ENCODE data around the gene NCOA3. TPM values are rescaled to one million over a fixed set of nuclear protein-coding genes. Genes with fewer than 3 reads are reported as not detected.

Gene NCOA3
- total RNA-seq, 1 experiment from 2014 or later, result 25.9 TPM

DNA sequence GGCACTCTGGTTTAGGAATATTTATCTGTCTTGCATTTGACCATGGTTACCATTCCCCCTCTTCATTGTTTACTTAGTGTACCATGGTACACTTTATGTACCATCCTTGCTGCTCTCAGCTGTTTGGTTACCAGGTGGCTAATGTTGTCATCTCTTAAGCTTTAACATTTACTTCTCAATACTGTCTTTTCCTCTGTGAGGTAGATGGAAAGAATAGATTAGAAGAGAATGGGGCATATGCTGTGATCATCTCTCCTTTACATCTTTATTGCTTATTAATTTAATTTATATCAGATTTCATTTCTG is 109.2 kb downstream of the NCOA3 start:
- BruUV-seq (replicated peaks), result no TSS peak
- no peaks in the 10 kb centered on the region for H3K36me3 ChIP-seq (ENCODE audit: control insufficient read depth in 1 of 2, insufficient read depth in 2 of 2, low read length in 2 of 2)
- ChIA-PET POLR2A (interaction anchor here (1.2 to 1.7 kb wide), 3 partner anchors 10 to 219 kb away, joined by 4 read pairs; partner anchors contain the start of gene NCOA3), CTCF (interaction anchor here (1.1 to 2.0 kb wide), 2 partner anchors 12 to 227 kb away, joined by 3 to 8 read pairs; no protein-coding TSS in a partner anchor), RAD21 (ENCODE audit: low non-redundant PET in 1 of 2, low total read pairs in 2 of 2, uncharacterized antibody in 2 of 2, unreplicated experiment in 2 of 2) (no interaction called here)
- H3K79me2 ChIP-seq (ENCODE audit: insufficient read depth, low read length), result peaks cover 8% of the 10 kb centered on the region
- no peak overlapping the region for H3K4me3 ChIP-seq (replicated peaks in 1 of 2; ENCODE audit: low read depth in 1 of 2, low read length in 2 of 2)
- ATAC-seq (no peak), DNase-seq (ENCODE audit: low read depth, low spot score) (no peak)
- H3K4me2 ChIP-seq (ENCODE audit: low read length), result peak overlapping the region; percentile 61
- H3K9me2 ChIP-seq (ENCODE audit: insufficient read depth), result no peaks in the 10 kb centered on the region
- intact Hi-C loops (cut with micrococcal nuclease), result no loop called here
- H3K9ac ChIP-seq (ENCODE audit: low read length), result peak overlapping the region; percentile 45
- H3K9me3 ChIP-seq (ENCODE audit: control insufficient read depth in 1 of 2, insufficient read depth in 1 of 2, low read depth in 1 of 2, low read length in 2 of 2), result no peaks in the 10 kb centered on the region
- H2AFZ ChIP-seq (ENCODE audit: low read depth, low read length, poor library complexity, severe bottlenecking), result no peak overlapping the region
- H3K4me1 ChIP-seq (ENCODE audit: control insufficient read depth in 1 of 2, insufficient read depth in 2 of 2, low read length in 2 of 2), result peaks cover 15 to 25% of the 10 kb centered on the region in 2 experiments
- TF ChIP-seq EZH2phosphoT487 (IDR thresholded peaks at IDR 0.05; ENCODE audit: borderline replicate concordance) (no peak), RAD21 (IDR thresholded peaks at IDR 0.05; ENCODE audit: low read depth) (no peak), SP1 (IDR thresholded peaks at IDR 0.05; ENCODE audit: low read depth) (no peak), ZFX (IDR thresholded peaks at IDR 0.05) (no peak), EGR1 (IDR thresholded peaks at IDR 0.05; ENCODE audit: low read depth) (no peak), FOSL1 (IDR thresholded peaks at IDR 0.05; ENCODE audit: low read depth) (no peak)
- TF ChIP-seq, protein P1, sequence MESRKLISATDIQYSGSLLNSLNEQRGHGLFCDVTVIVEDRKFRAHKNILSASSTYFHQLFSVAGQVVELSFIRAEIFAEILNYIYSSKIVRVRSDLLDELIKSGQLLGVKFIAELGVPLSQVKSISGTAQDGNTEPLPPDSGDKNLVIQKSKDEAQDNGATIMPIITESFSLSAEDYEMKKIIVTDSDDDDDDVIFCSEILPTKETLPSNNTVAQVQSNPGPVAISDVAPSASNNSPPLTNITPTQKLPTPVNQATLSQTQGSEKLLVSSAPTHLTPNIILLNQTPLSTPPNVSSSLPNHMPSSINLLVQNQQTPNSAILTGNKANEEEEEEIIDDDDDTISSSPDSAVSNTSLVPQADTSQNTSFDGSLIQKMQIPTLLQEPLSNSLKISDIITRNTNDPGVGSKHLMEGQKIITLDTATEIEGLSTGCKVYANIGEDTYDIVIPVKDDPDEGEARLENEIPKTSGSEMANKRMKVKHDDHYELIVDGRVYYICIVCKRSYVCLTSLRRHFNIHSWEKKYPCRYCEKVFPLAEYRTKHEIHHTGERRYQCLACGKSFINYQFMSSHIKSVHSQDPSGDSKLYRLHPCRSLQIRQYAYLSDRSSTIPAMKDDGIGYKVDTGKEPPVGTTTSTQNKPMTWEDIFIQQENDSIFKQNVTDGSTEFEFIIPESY (IDR thresholded peaks at IDR 0.05; ENCODE audit: extremely low read depth, insufficient replicate concordance, low read length), result no peak
- H4K20me1 ChIP-seq (ENCODE audit: insufficient read depth), result no peaks in the 10 kb centered on the region
- H3K27me3 ChIP-seq (ENCODE audit: insufficient read depth, low read length), result no peaks in the 10 kb centered on the region
- no peak overlapping the region for H3K27ac ChIP-seq (ENCODE audit: low read depth, low read length)

DNA sequence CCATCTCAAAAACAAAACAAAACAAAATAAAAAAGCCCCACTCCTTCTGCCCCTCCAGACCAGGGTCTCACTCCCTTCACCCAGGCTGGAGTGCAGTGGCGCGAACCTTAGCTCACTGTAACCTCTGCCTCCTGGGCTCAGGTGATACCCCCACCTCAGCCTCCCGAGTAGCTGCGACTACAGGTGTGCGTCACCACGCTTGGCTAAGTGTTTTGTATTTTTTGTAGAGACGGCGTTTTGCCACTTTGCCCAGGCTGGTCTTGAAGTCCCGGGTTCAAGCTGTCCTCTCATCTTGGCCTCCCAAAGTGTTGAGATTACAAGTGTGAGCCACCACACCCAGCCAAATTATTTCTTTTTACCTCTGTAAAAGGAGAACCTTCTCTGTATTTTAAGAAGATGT is 110.1 kb downstream of the NCOA3 start:
- Histone ChIP-seq H3K9me3 (ENCODE audit: control insufficient read depth in 1 of 2, insufficient read depth in 1 of 2, low read depth in 1 of 2, low read length in 2 of 2) (no peaks in the 10 kb centered on the region), H2AFZ (ENCODE audit: low read depth, low read length, poor library complexity, severe bottlenecking) (no peak overlapping the region), H3K9me2 (ENCODE audit: insufficient read depth) (no peaks in the 10 kb centered on the region), H3K27me3 (ENCODE audit: insufficient read depth, low read length) (no peaks in the 10 kb centered on the region), H3K4me1 (ENCODE audit: control insufficient read depth in 1 of 2, insufficient read depth in 2 of 2, low read length in 2 of 2) (peaks cover 15 to 31% of the 10 kb centered on the region in 2 experiments), H3K79me2 (ENCODE audit: insufficient read depth, low read length) (peaks cover 8% of the 10 kb centered on the region), H4K20me1 (ENCODE audit: insufficient read depth) (no peaks in the 10 kb centered on the region), H3K9ac (ENCODE audit: low read length) (no peak overlapping the region), H3K27ac (ENCODE audit: low read depth, low read length) (no peak overlapping the region), H3K4me3 (replicated peaks in 1 of 2; ENCODE audit: low read depth in 1 of 2, low read length in 2 of 2) (no peak overlapping the region), H3K36me3 (ENCODE audit: control insufficient read depth in 1 of 2, insufficient read depth in 2 of 2, low read length in 2 of 2) (no peaks in the 10 kb centered on the region), H3K4me2 (ENCODE audit: low read length) (no peak overlapping the region)
- ChIA-PET RAD21 (ENCODE audit: low non-redundant PET in 1 of 2, low total read pairs in 2 of 2, uncharacterized antibody in 2 of 2, unreplicated experiment in 2 of 2) (no interaction called here), POLR2A (no interaction called here), CTCF (interaction anchor here (1.1 kb wide), 1 partner anchor 11 kb away, joined by 3 read pairs; no protein-coding TSS in a partner anchor)
- no TSS peak for BruUV-seq (replicated peaks)
- DNase-seq (ENCODE audit: low read depth, low spot score) (no peak), ATAC-seq (no peak)
- TF ChIP-seq POLR2AphosphoS5 (IDR thresholded peaks at IDR 0.05; ENCODE audit: low read depth, low read length) (no peak), EZH2phosphoT487 (IDR thresholded peaks at IDR 0.05; ENCODE audit: borderline replicate concordance) (no peak), CEBPB (IDR thresholded peaks at IDR 0.05; ENCODE audit: low read depth) (no peak), EGR1 (IDR thresholded peaks at IDR 0.05; ENCODE audit: low read depth) (no peak), TCF7L2 (IDR thresholded peaks at IDR 0.05; ENCODE audit: borderline replicate concordance, extremely low read depth, insufficient read depth, insufficient read length) (no peak), POLR2A (IDR thresholded peaks at IDR 0.05; ENCODE audit: borderline replicate concordance, extremely low read depth, insufficient read depth, insufficient read length) (no peak), SIN3A (IDR thresholded peaks at IDR 0.05; ENCODE audit: low read depth) (no peak), RAD21 (IDR thresholded peaks at IDR 0.05; ENCODE audit: low read depth) (no peak), SP1 (IDR thresholded peaks at IDR 0.05; ENCODE audit: low read depth) (no peak), SRF (IDR thresholded peaks at IDR 0.05; ENCODE audit: low read depth) (no peak), FOSL1 (IDR thresholded peaks at IDR 0.05; ENCODE audit: low read depth) (no peak)
- TF ChIP-seq, protein P2, sequence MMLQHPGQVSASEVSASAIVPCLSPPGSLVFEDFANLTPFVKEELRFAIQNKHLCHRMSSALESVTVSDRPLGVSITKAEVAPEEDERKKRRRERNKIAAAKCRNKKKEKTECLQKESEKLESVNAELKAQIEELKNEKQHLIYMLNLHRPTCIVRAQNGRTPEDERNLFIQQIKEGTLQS (IDR thresholded peaks at IDR 0.05), result no peak
- TF ChIP-seq, protein P3, sequence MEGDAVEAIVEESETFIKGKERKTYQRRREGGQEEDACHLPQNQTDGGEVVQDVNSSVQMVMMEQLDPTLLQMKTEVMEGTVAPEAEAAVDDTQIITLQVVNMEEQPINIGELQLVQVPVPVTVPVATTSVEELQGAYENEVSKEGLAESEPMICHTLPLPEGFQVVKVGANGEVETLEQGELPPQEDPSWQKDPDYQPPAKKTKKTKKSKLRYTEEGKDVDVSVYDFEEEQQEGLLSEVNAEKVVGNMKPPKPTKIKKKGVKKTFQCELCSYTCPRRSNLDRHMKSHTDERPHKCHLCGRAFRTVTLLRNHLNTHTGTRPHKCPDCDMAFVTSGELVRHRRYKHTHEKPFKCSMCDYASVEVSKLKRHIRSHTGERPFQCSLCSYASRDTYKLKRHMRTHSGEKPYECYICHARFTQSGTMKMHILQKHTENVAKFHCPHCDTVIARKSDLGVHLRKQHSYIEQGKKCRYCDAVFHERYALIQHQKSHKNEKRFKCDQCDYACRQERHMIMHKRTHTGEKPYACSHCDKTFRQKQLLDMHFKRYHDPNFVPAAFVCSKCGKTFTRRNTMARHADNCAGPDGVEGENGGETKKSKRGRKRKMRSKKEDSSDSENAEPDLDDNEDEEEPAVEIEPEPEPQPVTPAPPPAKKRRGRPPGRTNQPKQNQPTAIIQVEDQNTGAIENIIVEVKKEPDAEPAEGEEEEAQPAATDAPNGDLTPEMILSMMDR (IDR thresholded peaks at IDR 0.05 in 2 of 3, conservative IDR thresholded peaks at IDR 0.05 in 1 of 3; ENCODE audit: borderline replicate concordance in 1 of 3, insufficient read depth in 1 of 3, low read depth in 2 of 3, low read length in 2 of 3), result no peak
- TF ChIP-seq, protein P4, sequence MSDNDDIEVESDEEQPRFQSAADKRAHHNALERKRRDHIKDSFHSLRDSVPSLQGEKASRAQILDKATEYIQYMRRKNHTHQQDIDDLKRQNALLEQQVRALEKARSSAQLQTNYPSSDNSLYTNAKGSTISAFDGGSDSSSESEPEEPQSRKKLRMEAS (IDR thresholded peaks at IDR 0.05), result no peak
- intact Hi-C loops (cut with micrococcal nuclease), result no loop called here

Measured in HCT116 (cell line).